IMR-90 (cell line): Measurements from ENCODE around the gene TRIM24. TPM values are rescaled to one million over a fixed set of nuclear protein-coding genes. Genes with fewer than 3 reads are reported as not detected.

Source experiments
- ATAC-seq: fragments of 200-7000 bp; cut with Tn5 transposase; 2 replicates; pipeline ENCODE4 v1.9.1; 2020; ENCODE audit warnings: low read depth, mild to moderate bottlenecking, moderate library complexity
- BruUV-seq: library from RNA; stranded (reverse); fragments of 400-500 nt; replicated peaks from 2 replicates; lab custom pipeline; 2021; lab: Mats Ljungman, UMichigan
- CTCF ChIA-PET: fragments of 300-600 bp; formaldehyde crosslinking; extraction: SDS; loops from one replicate; lab custom pipeline; 2021; ENCODE audit warnings: antibody characterized with exemption; lab: Yijun Ruan, JAX
- POLR2A ChIA-PET: fragments of 300-600 bp; sonication (Branson Sonifier 250); formaldehyde crosslinking; loops from one replicate; lab custom pipeline; 2022; ENCODE audit warnings: antibody characterized with exemption; ENCODE audit not compliant: unreplicated experiment; lab: Charles Lee
- DNase-seq: peaks from one replicate; pipeline ENCODE4 v3.0.0; 2013
- H2AFZ ChIP-seq: replicated peaks from 2 replicates; pipeline ENCODE3; 2013; ENCODE audit warnings: low read length, mild to moderate bottlenecking; ENCODE audit not compliant: poor library complexity
- H2AK5ac ChIP-seq: 2 replicates; pipeline ENCODE4 v1.6.1; 2013; ENCODE audit warnings: low read depth, low read length, inconsistent platforms
- H2AK9ac ChIP-seq: replicated peaks from 2 replicates; pipeline ENCODE3; 2013; ENCODE audit warnings: mild to moderate bottlenecking, low read depth, low read length, moderate library complexity; ENCODE audit not compliant: poor library complexity
- H2BK120ac ChIP-seq: 2 replicates; pipeline ENCODE4 v1.6.1; 2013; ENCODE audit warnings: low read depth, low read length, inconsistent platforms
- H2BK15ac ChIP-seq: 3 replicates; pipeline ENCODE4 v1.6.1; 2013; ENCODE audit warnings: low read depth, low read length, inconsistent platforms
- H2BK20ac ChIP-seq: 2 replicates; pipeline ENCODE4 v1.6.1; 2013; ENCODE audit warnings: low read depth, mild to moderate bottlenecking, inconsistent platforms, low read length, moderate library complexity
- H2BK5ac ChIP-seq: 2 replicates; pipeline ENCODE4 v1.6.1; 2013; ENCODE audit warnings: mild to moderate bottlenecking, low read depth, low read length, inconsistent platforms; ENCODE audit not compliant: poor library complexity, severe bottlenecking
- H3K14ac ChIP-seq: replicated peaks from 2 replicates; pipeline ENCODE4 v1.6.1; 2013; ENCODE audit warnings: low read depth, low read length, inconsistent platforms
- H3K18ac ChIP-seq: 2 replicates; pipeline ENCODE4 v1.6.1; 2013; ENCODE audit warnings: low read depth, low read length, control low read depth
- H3K23ac ChIP-seq: 2 replicates; pipeline ENCODE4 v1.6.1; 2013; ENCODE audit warnings: low read depth, low read length, inconsistent platforms
- H3K27ac ChIP-seq: 2 replicates; pipeline ENCODE4 v1.5.1; 2013; ENCODE audit warnings: mild to moderate bottlenecking, control low read depth, low read length; ENCODE audit not compliant: insufficient read depth
- H3K27me3 ChIP-seq: 2 replicates; pipeline ENCODE4 v1.6.1; 2013; ENCODE audit warnings: low read length; ENCODE audit not compliant: control insufficient read depth, insufficient read depth
- H3K36me3 ChIP-seq: 2 replicates; pipeline ENCODE4 v1.6.1; 2013; ENCODE audit warnings: low read length, mixed read lengths; ENCODE audit not compliant: control insufficient read depth, insufficient read depth
- H3K4ac ChIP-seq: 2 replicates; pipeline ENCODE4 v1.6.1; 2013; ENCODE audit warnings: low read depth, low read length, inconsistent platforms
- H3K4me1 ChIP-seq: 2 replicates; pipeline ENCODE4 v1.6.1; 2013; ENCODE audit warnings: low read length, mixed read lengths; ENCODE audit not compliant: control insufficient read depth, insufficient read depth
- H3K4me2 ChIP-seq: 2 replicates; pipeline ENCODE4 v1.6.1; 2013; ENCODE audit warnings: low read depth, mild to moderate bottlenecking, control low read depth, low read length, moderate library complexity
- H3K4me3 ChIP-seq: 2 replicates; pipeline ENCODE4 v1.5.1; 2013; ENCODE audit warnings: low read depth, mild to moderate bottlenecking, control low read depth, low read length, moderate library complexity; ENCODE audit not compliant: insufficient read depth
- H3K56ac ChIP-seq: 2 replicates; pipeline ENCODE4 v1.6.1; 2013; ENCODE audit warnings: low read length, inconsistent platforms; ENCODE audit not compliant: insufficient read depth; ENCODE audit errors: extremely low read depth
- H3K79me1 ChIP-seq, 2 experiments: 2 replicates each; pipeline ENCODE4 v1.6.1; 2013; ENCODE audit warnings: low read length in 2 of 2, inconsistent platforms in 1 of 2, low read depth in 1 of 2
- H3K9ac ChIP-seq: 2 replicates; pipeline ENCODE4 v1.6.1; 2013; ENCODE audit warnings: low read depth, low read length, control low read depth
- H3K9me1 ChIP-seq: 2 replicates; pipeline ENCODE4 v1.6.1; 2013; ENCODE audit warnings: low read length, inconsistent platforms; ENCODE audit not compliant: insufficient read depth
- H3K9me3 ChIP-seq: 2 replicates; pipeline ENCODE4 v1.6.1; 2013; ENCODE audit warnings: low read length; ENCODE audit not compliant: control insufficient read depth, insufficient read depth
- H4K20me1 ChIP-seq: 2 replicates; pipeline ENCODE4 v1.6.1; 2013; ENCODE audit warnings: low read length, inconsistent platforms; ENCODE audit not compliant: insufficient read depth
- H4K5ac ChIP-seq: 2 replicates; pipeline ENCODE4 v1.6.1; 2013; ENCODE audit warnings: mild to moderate bottlenecking, low read depth, low read length, control low read depth
- H4K8ac ChIP-seq, 2 experiments: 2 replicates each; pipeline ENCODE4 v1.6.1; 2013; ENCODE audit warnings: low read depth in 2 of 2, low read length in 2 of 2, control low read depth in 1 of 2, inconsistent platforms in 1 of 2
- H4K91ac ChIP-seq: 2 replicates; pipeline ENCODE4 v1.6.1; 2013; ENCODE audit warnings: low read depth, low read length, inconsistent platforms; ENCODE audit not compliant: insufficient read depth
- BHLHE40 ChIP-seq: fragments of 150-350 bp; IDR thresholded peaks from 2 replicates; pipeline ENCODE4 v1.6.1; 2016; ENCODE audit warnings: mild to moderate bottlenecking, low read depth, low read length
- CEBPB ChIP-seq: IDR thresholded peaks from 2 replicates; pipeline ENCODE4 v1.6.1; 2012; ENCODE audit warnings: low read depth, low read length, improper control_type of control experiment
- FOS ChIP-seq: fragments of 150-350 bp; IDR thresholded peaks from 2 replicates; pipeline ENCODE4 v1.6.1; 2016; ENCODE audit warnings: low read depth, low read length
- RFX5 ChIP-seq: IDR thresholded peaks from 2 replicates; pipeline ENCODE4 v1.8.0; 2012; ENCODE audit warnings: low read depth, mild to moderate bottlenecking, low read length, moderate library complexity
- WGBS, 2 experiments: methylation state at CpG; one replicate each; pipeline versions ENCODE4 v1.1.5 to v1.1.7; 2013; ENCODE audit warnings: missing lambda C conversion rate in 2 of 2; ENCODE audit not compliant: insufficient read length in 1 of 2; ENCODE audit errors: extremely low coverage in 2 of 2; 5-methylcytosine and 5-hydroxymethylcytosine counted together
- dilution Hi-C: fragments of 300-500 bp; cut with HindIII; formaldehyde crosslinking; loops from one replicate; pipeline ENCODE4 v1.14.3; 2018; ENCODE audit warnings: low sequenced_read_pairs; ENCODE audit not compliant: unreplicated experiment
- in situ Hi-C: fragments of 300-500 bp; cut with MboI; formaldehyde crosslinking; loops from 3 replicates; pipeline ENCODE4 v1.14.3; 2019; ENCODE audit warnings: low sequenced_read_pairs, inconsistent platforms, mixed read lengths
- intact Hi-C: fragments of 100-400 bp; cut with micrococcal nuclease; formaldehyde crosslinking; loops from 2 replicates; pipeline ENCODE4 v1.10.0; 2022
- polyA plus RNA-seq, 3 experiments: library from polyadenylated mRNA; depleted of rRNA; stranded (reverse); fragments of >200 nt; gene quantifications; 2 replicates each; pipeline ENCODE4 v1.2.3, GENCODE V29; 2012; ENCODE audit warnings: low replicate concordance in 1 of 3
- total RNA-seq: library from RNA; depleted of rRNA; stranded (reverse); fragments of >200 nt; gene quantifications from 2 replicates; pipeline ENCODE4 v1.2.3, GENCODE V29; 2012

TRIM24 gene
- total and polyA plus RNA-seq, 2 of the 4 experiments (the other 2 are of a cell fraction) = 4.1 to 5.7 TPM

DNA sequence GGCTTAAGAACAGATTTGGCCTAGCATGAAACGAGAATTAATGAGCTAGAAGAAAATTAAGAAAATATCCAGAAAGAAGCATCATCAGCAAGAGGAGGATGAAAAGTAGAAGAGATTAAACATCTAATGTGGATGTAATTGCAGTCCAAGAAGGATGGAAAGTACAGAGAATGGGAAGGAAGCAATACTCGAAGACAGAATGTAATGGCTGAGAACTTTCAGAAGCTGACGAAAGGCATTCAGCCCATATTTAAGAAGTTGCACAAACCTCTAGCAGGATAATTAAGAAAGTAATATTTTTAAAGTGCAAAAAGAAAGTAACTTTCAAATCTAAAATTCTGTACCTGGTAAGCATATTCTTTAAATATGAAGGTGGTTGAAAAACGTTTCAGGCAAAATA, 60.7 kb downstream of the TRIM24 start:
- H3K56ac ChIP-seq = no peak overlapping the region
- no peak overlapping the region for H4K91ac ChIP-seq
- H3K4me2 ChIP-seq = no peak overlapping the region
- no peak overlapping the region for H2BK15ac ChIP-seq
- POLR2A ChIA-PET = no interaction called here
- H3K4me3 ChIP-seq = no peak overlapping the region
- no peak overlapping the region for H2AFZ ChIP-seq
- no peak overlapping the region for H2AK5ac ChIP-seq
- H3K4me1 ChIP-seq = no peaks in the 10 kb centered on the region
- intact Hi-C loops (no loop called here), dilution Hi-C loops (no loop called here), in situ Hi-C loops (no loop called here)
- no peaks in the 10 kb centered on the region for H3K27me3 ChIP-seq
- no peak overlapping the region for H2AK9ac ChIP-seq
- H3K9me3 ChIP-seq = no peaks in the 10 kb centered on the region
- H3K79me1 ChIP-seq = peaks cover 0 to 3% of the 10 kb centered on the region in 2 experiments; a peak in 1 of 4 replicates
- H2BK5ac ChIP-seq = no peak overlapping the region
- no peak for TF ChIP-seq BHLHE40
- no peak for TF ChIP-seq CEBPB
- no peak for TF ChIP-seq RFX5
- no peak for TF ChIP-seq FOS
- BruUV-seq = no TSS peak
- H3K27ac ChIP-seq = no peak overlapping the region
- no peak overlapping the region for H3K18ac ChIP-seq
- CTCF ChIA-PET = no interaction called here
- no peak overlapping the region for H3K14ac ChIP-seq
- H4K5ac ChIP-seq = no peak overlapping the region
- H2BK20ac ChIP-seq = no peak overlapping the region
- no peak for DNase-seq
- no peak for ATAC-seq
- H3K9me1 ChIP-seq = no peaks in the 10 kb centered on the region
- no peaks in the 10 kb centered on the region for H4K20me1 ChIP-seq
- H3K23ac ChIP-seq = no peak overlapping the region
- no peak overlapping the region for H3K9ac ChIP-seq
- H3K4ac ChIP-seq = no peak overlapping the region
- H4K8ac ChIP-seq = no peak overlapping the region
- WGBS, 2 experiments = no CpG with 5 or more reads among the region's 4 CpGs
- H2BK120ac ChIP-seq = no peak overlapping the region
- H3K36me3 ChIP-seq = peaks cover 4% of the 10 kb centered on the region; the same call in 1 of the 2 replicates
